Endothelial cell of umbilical vein (primary cell): ENCODE data around the gene ARMH1. TPM values are rescaled to one million over a fixed set of nuclear protein-coding genes. Genes with fewer than 3 reads are reported as not detected.

Experiments
- BruUV-seq: library from RNA; stranded (reverse); fragments of 400-500 nt; replicated peaks from 2 replicates; lab custom pipeline; 2021; lab: Mats Ljungman, UMichigan
- CTCF ChIA-PET: fragments of 300-600, 350-600 bp; sonication (Branson Sonifier 250); formaldehyde crosslinking; loops from one replicate; lab custom pipeline; 2021; ENCODE audit warnings: antibody characterized with exemption, inconsistent platforms; lab: Charles Lee
- POLR2A ChIA-PET: fragments of 300-600, 350-600 bp; sonication (Branson Sonifier 250); formaldehyde crosslinking; loops from one replicate; lab custom pipeline; 2021; ENCODE audit warnings: antibody characterized with exemption, inconsistent platforms; lab: Charles Lee
- DNase-seq: peaks from one replicate; pipeline ENCODE4 v3.0.0-alpha.2; 2011; ENCODE audit warnings: low read depth, low spot score
- FAIRE-seq: peaks from 2 replicates; lab custom pipeline; 2011; peaks lifted over from hg19 to GRCh38; lab: Jason Lieb, UNC
- H2AFZ ChIP-seq: 2 replicates; pipeline ENCODE4 v1.6.0; 2012; ENCODE audit warnings: low read depth, low read length, control low read depth, inconsistent platforms
- H3K27ac ChIP-seq: 2 replicates; pipeline ENCODE4 v1.5.1; 2011; ENCODE audit warnings: low read depth, mild to moderate bottlenecking, control low read depth, low read length, moderate library complexity; ENCODE audit not compliant: insufficient read depth
- H3K27me3 ChIP-seq, 2 experiments: 2 replicates each; pipeline versions ENCODE4 v1.6.0 to v1.6.1; 2011; ENCODE audit warnings: low read length in 2 of 2, mixed read lengths in 1 of 2; ENCODE audit not compliant: control insufficient read depth in 2 of 2, insufficient read depth in 2 of 2
- H3K36me3 ChIP-seq, 2 experiments: 2 replicates in 1 of 2; 3 replicates in 1 of 2; pipeline ENCODE4 v1.5.1; 2011; ENCODE audit warnings: low read length in 2 of 2, mild to moderate bottlenecking in 1 of 2, moderate library complexity in 1 of 2; ENCODE audit not compliant: control insufficient read depth in 2 of 2, insufficient read depth in 2 of 2; ENCODE audit errors: extremely low read depth in 1 of 2
- H3K4me1 ChIP-seq: 3 replicates; pipeline ENCODE4 v1.5.1; 2011; ENCODE audit warnings: mild to moderate bottlenecking, low read length; ENCODE audit not compliant: control insufficient read depth, insufficient read depth; ENCODE audit errors: extremely low read depth
- H3K4me2 ChIP-seq: 2 replicates; pipeline ENCODE4 v1.6.1; 2011; ENCODE audit warnings: low read length, control low read depth, mixed read lengths; ENCODE audit not compliant: insufficient read depth
- H3K4me3 ChIP-seq, 3 experiments: fragments of 200-600 bp in 1 of 3; sonication (generic), shearing (Covaris generic) in 1 of 3; replicated peaks in 1 of 3; 2 replicates each; pipeline ENCODE4 v1.5.1; 2011 to 2016; ENCODE audit warnings: control low read depth in 3 of 3, low read length in 3 of 3, mild to moderate bottlenecking in 2 of 3, inconsistent platforms in 1 of 3, low read depth in 1 of 3, moderate library complexity in 1 of 3; ENCODE audit not compliant: insufficient read depth in 1 of 3
- H3K79me2 ChIP-seq: 2 replicates; pipeline ENCODE4 v1.6.0; 2012; ENCODE audit warnings: low read length, inconsistent platforms; ENCODE audit not compliant: control insufficient read depth, insufficient read depth
- H3K9ac ChIP-seq: replicated peaks from 2 replicates; pipeline ENCODE3; 2011; ENCODE audit warnings: low read length, control low read depth; ENCODE audit not compliant: insufficient read depth; ENCODE audit errors: extremely low read depth
- H3K9me1 ChIP-seq: replicated peaks from 3 replicates; pipeline ENCODE4 v1.6.0; 2011; ENCODE audit warnings: mild to moderate bottlenecking, low read length; ENCODE audit not compliant: control insufficient read depth, insufficient read depth; ENCODE audit errors: extremely low read depth
- H3K9me3 ChIP-seq: replicated peaks from 2 replicates; pipeline ENCODE4 v1.5.1; 2012; ENCODE audit warnings: low read length, inconsistent platforms; ENCODE audit not compliant: control insufficient read depth, insufficient read depth
- H4K20me1 ChIP-seq: replicated peaks from 2 replicates; pipeline ENCODE3; 2011; ENCODE audit warnings: mild to moderate bottlenecking, low read length; ENCODE audit not compliant: control insufficient read depth, insufficient read depth; ENCODE audit errors: extremely low read depth
- EZH2 ChIP-seq: IDR thresholded peaks from 2 replicates; pipeline ENCODE4 v1.6.1; 2012; ENCODE audit warnings: borderline replicate concordance, low read depth, mild to moderate bottlenecking, moderate library complexity, low read length, inconsistent platforms; ENCODE audit not compliant: severe bottlenecking
- FOS ChIP-seq: IDR thresholded peaks from 2 replicates; pipeline ENCODE4 v1.6.1; 2011; ENCODE audit warnings: mild to moderate bottlenecking, low read length, moderate library complexity, borderline replicate concordance; ENCODE audit not compliant: insufficient read depth
- GATA2 ChIP-seq: IDR thresholded peaks from 2 replicates; pipeline ENCODE4 v1.7.0; 2011; ENCODE audit warnings: low read depth, mild to moderate bottlenecking, moderate library complexity, mixed read lengths, low read length; ENCODE audit not compliant: insufficient read length, insufficient read depth
- JUN ChIP-seq: IDR thresholded peaks from 2 replicates; pipeline ENCODE4 v1.6.1; 2011; ENCODE audit warnings: borderline replicate concordance, low read depth; ENCODE audit not compliant: insufficient read length, insufficient read depth
- MYC ChIP-seq: IDR thresholded peaks from one replicate; pipeline ENCODE4 v1.6.1; 2011; ENCODE audit warnings: mild to moderate bottlenecking, low read depth, low read length
- POLR2A ChIP-seq: IDR thresholded peaks from 2 replicates; pipeline ENCODE4 v1.6.1; 2012; ENCODE audit warnings: low read depth, mild to moderate bottlenecking, control low read depth, low read length
- POLR2AphosphoS5 ChIP-seq: IDR thresholded peaks from 2 replicates; pipeline ENCODE4 v1.6.1; 2012; ENCODE audit warnings: low read depth, mild to moderate bottlenecking, control low read depth, low read length, moderate library complexity; ENCODE audit not compliant: insufficient read depth
- dilution Hi-C: fragments of 300-500 bp; cut with MboI; formaldehyde crosslinking; loops from one replicate; pipeline ENCODE4 v1.15.0; 2019; ENCODE audit warnings: low sequenced_read_pairs; ENCODE audit not compliant: extremely low pct_ligation_motif_present
- intact Hi-C: fragments of 100-400 bp; cut with micrococcal nuclease; formaldehyde crosslinking; loops from one replicate; pipeline ENCODE4 v1.10.0; 2022
- polyA plus RNA-seq, 4 experiments: library from polyadenylated mRNA; depleted of rRNA in 3 of 4; stranded (reverse) in 3 of 4; unstranded in 1 of 4; fragments of >200 nt; gene quantifications; 2 replicates each; pipeline versions ENCODE4 v1.2.1 to v1.2.3, GENCODE V29; 2011 to 2012; ENCODE audit warnings: missing spikeins in 1 of 4
- total RNA-seq: library from RNA; stranded (reverse); gene quantifications from 2 replicates; pipeline ENCODE4 v1.2.3, GENCODE V29; 2021
- TF ChIP-seq, protein P1 (sequence below): IDR thresholded peaks from 2 replicates; pipeline ENCODE4 v1.6.1; 2011; ENCODE audit not compliant: insufficient read depth, insufficient read length
- TF ChIP-seq, protein P2 (sequence below), 2 donors: IDR thresholded peaks; 1 replicate in 1 of 2; 2 replicates in 1 of 2; pipeline ENCODE4 v1.5.1; 2011; ENCODE audit warnings: low read length in 2 of 2, mild to moderate bottlenecking in 2 of 2, moderate library complexity in 2 of 2, control low read depth in 1 of 2, inconsistent platforms in 1 of 2, low read depth in 1 of 2; ENCODE audit not compliant: insufficient read depth in 1 of 2; ENCODE audit errors: extremely low read depth in 1 of 2

ARMH1 gene
- total and polyA plus RNA-seq, 2 donors (not counting 3 experiments of a cell fraction or from before 2014, with no cell fraction given), result 0.17 TPM; not detected in 1

DNA sequence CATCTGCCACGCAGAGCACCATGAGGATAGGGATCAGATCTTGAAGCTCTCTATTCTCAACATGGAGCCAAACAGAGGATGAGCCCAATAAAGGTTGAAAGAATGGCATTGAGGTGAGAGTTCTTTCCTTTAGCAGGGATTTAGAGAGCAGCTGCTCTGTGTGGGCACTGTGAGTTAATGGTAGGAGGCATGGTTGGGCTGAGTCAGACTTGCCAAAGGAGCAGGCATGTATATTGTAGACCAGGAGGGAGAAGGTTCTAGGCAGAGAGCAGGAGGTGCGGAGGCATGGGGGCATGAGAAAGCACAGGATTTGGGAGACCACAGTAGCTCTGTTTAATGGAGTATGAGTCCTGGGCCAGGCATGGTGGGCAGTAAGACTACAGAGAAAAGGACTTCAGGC lies 32.3 kb upstream of the ARMH1 start:
- Histone ChIP-seq H3K79me2 (no peaks in the 10 kb centered on the region), H3K4me2 (no peak overlapping the region), H3K27me3 (no peaks in the 10 kb centered on the region), H3K36me3 (peaks cover 6 to 47% of the 10 kb centered on the region in 2 experiments), H3K4me1 (no peaks in the 10 kb centered on the region), H3K4me3 (no peak overlapping the region), H3K9me1 (no peaks in the 10 kb centered on the region), H3K27ac (no peak overlapping the region), H4K20me1 (no peaks in the 10 kb centered on the region), H3K9me3 (no peaks in the 10 kb centered on the region), H2AFZ (no peak overlapping the region), H3K9ac (no peak overlapping the region)
- ChIA-PET CTCF (interaction anchor here (0.9 to 6.1 kb wide), 3 partner anchors 10 to 31 kb away, joined by 3 to 48 read pairs (median 7); no protein-coding TSS in a partner anchor), POLR2A (interaction anchor here (2.1 to 2.6 kb wide), 2 partner anchors 10 kb away, joined by 4 to 15 read pairs; no protein-coding TSS in a partner anchor)
- no TSS peak for BruUV-seq
- dilution Hi-C loops, result no loop called here
- TF ChIP-seq MYC, result no peak
- no peak for TF ChIP-seq GATA2
- no peak for TF ChIP-seq EZH2
- TF ChIP-seq POLR2A, result no peak
- TF ChIP-seq POLR2AphosphoS5, result no peak
- TF ChIP-seq, protein P1, sequence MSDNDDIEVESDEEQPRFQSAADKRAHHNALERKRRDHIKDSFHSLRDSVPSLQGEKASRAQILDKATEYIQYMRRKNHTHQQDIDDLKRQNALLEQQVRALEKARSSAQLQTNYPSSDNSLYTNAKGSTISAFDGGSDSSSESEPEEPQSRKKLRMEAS, result no peak
- DNase-seq (no peak), FAIRE-seq (no peak)
- intact Hi-C loops, result no loop called here

DNA sequence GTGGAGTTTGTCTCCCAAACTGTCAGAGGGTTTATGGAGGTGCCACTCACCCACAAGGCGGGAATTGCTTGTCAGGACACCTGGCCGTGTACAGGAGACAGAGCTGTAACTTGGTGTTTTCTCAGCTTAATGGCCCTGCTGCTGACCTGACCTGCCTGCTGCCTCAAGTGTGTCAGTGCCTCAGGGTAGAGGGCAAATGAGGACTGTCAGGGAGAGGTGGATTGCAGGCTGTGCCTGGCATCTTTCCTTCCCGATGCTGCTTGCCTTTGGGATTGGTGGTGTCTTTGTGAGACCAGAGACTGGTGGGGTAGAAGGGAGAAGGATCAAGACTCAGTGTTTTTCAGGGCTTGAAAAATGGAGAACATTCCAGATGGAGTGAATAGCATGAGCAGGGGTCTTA lies 31.6 kb upstream of the ARMH1 start:
- dilution Hi-C loops (no loop called here), intact Hi-C loops (no loop called here)
- H3K4me2 ChIP-seq, result no peak overlapping the region

More for the DNA sequence above, 31.6 kb upstream of the ARMH1 start:
- no TSS peak for BruUV-seq
- TF ChIP-seq, protein P2, sequence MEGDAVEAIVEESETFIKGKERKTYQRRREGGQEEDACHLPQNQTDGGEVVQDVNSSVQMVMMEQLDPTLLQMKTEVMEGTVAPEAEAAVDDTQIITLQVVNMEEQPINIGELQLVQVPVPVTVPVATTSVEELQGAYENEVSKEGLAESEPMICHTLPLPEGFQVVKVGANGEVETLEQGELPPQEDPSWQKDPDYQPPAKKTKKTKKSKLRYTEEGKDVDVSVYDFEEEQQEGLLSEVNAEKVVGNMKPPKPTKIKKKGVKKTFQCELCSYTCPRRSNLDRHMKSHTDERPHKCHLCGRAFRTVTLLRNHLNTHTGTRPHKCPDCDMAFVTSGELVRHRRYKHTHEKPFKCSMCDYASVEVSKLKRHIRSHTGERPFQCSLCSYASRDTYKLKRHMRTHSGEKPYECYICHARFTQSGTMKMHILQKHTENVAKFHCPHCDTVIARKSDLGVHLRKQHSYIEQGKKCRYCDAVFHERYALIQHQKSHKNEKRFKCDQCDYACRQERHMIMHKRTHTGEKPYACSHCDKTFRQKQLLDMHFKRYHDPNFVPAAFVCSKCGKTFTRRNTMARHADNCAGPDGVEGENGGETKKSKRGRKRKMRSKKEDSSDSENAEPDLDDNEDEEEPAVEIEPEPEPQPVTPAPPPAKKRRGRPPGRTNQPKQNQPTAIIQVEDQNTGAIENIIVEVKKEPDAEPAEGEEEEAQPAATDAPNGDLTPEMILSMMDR (IDR thresholded peaks at IDR 0.05; ENCODE audit: extremely low read depth in 1 of 2, insufficient read depth in 1 of 2, low read depth in 1 of 2, low read length in 2 of 2), result no peak
- TF ChIP-seq EZH2 (no peak), FOS (no peak), MYC (no peak), GATA2 (no peak), POLR2AphosphoS5 (no peak), JUN (no peak), POLR2A (no peak)
- TF ChIP-seq, protein P1, result no peak
- no peaks in the 10 kb centered on the region for H3K27me3 ChIP-seq
- no peaks in the 10 kb centered on the region for H3K4me1 ChIP-seq
- H3K36me3 ChIP-seq, result peaks cover 4 to 47% of the 10 kb centered on the region in 2 experiments
- H3K27ac ChIP-seq, result no peak overlapping the region
- H3K4me3 ChIP-seq, result no peak overlapping the region
- no peaks in the 10 kb centered on the region for H4K20me1 ChIP-seq
- FAIRE-seq (no peak), DNase-seq (no peak)
- no peaks in the 10 kb centered on the region for H3K9me3 ChIP-seq
- CTCF ChIA-PET, result interaction anchor here (1.9 to 6.1 kb wide), 2 partner anchors 9 to 11 kb away, joined by 7 to 48 read pairs; no protein-coding TSS in a partner anchor
- POLR2A ChIA-PET, result interaction anchor here (2.1 to 2.6 kb wide), 2 partner anchors 9 to 11 kb away, joined by 4 to 15 read pairs; no protein-coding TSS in a partner anchor
- no peak overlapping the region for H3K9ac ChIP-seq
- no peaks in the 10 kb centered on the region for H3K79me2 ChIP-seq
- no peak overlapping the region for H2AFZ ChIP-seq
- no peaks in the 10 kb centered on the region for H3K9me1 ChIP-seq
